Stimulated activated CD4-positive, alpha-beta T cell treated with anti-CD3 and anti-CD28 coated beads, Interleukin-4, amount 100 ng/mL, for 1 hour (primary cell): ENCODE data around the gene EPN1.

ENCODE experiments used
- DNase-seq: peaks from one replicate; pipeline ENCODE4 v3.0.0-alpha.2; 2020

The EPN1 gene

GRCh38 chr19:55674841-55675660 is at the start of gene EPN1:
Gene EPN1 (plus strand): TSS chr19:55675226. CDS start chr19:55678628, 3,402 bp downstream.
- DNase-seq: peak; percentile 97

- no peak for DNase-seq
Measured at GRCh38 chr19:55626350-55626749, 48.7 kb upstream of the EPN1 start.

GRCh38 chr19:55632463-55632834 is 42.6 kb upstream of the EPN1 start:
- peak; percentile 72 for DNase-seq

GRCh38 chr19:55633861-55634260 is 41.2 kb upstream of the EPN1 start:
- no peak for DNase-seq

GRCh38 chr19:55635334-55635717 is 39.7 kb upstream of the EPN1 start:
- DNase-seq: no peak

GRCh38 chr19:55635856-55636440 is 39.1 kb upstream of the EPN1 start:
- no peak for DNase-seq

GRCh38 chr19:55636723-55637122 is 38.3 kb upstream of the EPN1 start:
- no peak for DNase-seq

GRCh38 chr19:55637534-55637933 is 37.5 kb upstream of the EPN1 start:
- DNase-seq: no peak

GRCh38 chr19:55638864-55639359 is 36.1 kb upstream of the EPN1 start:
- DNase-seq: peak; percentile 61

GRCh38 chr19:55640043-55640576 is 34.9 kb upstream of the EPN1 start:
- peak; percentile 74 for DNase-seq

GRCh38 chr19:55640577-55641425 is 34.2 kb upstream of the EPN1 start, which contains the start of gene ZNF580:
Gene ZNF580 (plus strand): TSS chr19:55641002. CDS start chr19:55642509, 1,507 bp downstream.
- DNase-seq: peak; percentile 73

- no peak for DNase-seq
Measured at GRCh38 chr19:55641426-55642152, 33.4 kb upstream of the EPN1 start.

- DNase-seq: no peak
Measured at GRCh38 chr19:55642153-55643002, 32.6 kb upstream of the EPN1 start.

- peak; percentile 86 for DNase-seq
Measured at GRCh38 chr19:55643003-55643886, 31.8 kb upstream of the EPN1 start, which contains the start of gene ZNF581. Gene ZNF581 (plus strand): TSS chr19:55643649. CDS start chr19:55644572, 923 bp downstream.

GRCh38 chr19:55643887-55644176 is 31.2 kb upstream of the EPN1 start:
- DNase-seq: no peak

GRCh38 chr19:55644191-55644833 is 30.7 kb upstream of the EPN1 start:
- no peak for DNase-seq

GRCh38 chr19:55644842-55645511 is 30.0 kb upstream of the EPN1 start:
- no peak for DNase-seq

- DNase-seq: no peak
Measured at GRCh38 chr19:55645512-55645881, 29.5 kb upstream of the EPN1 start.
